Kidney (tissue), 14 donors: ENCODE measurements around the gene FOXO1. TPM values are rescaled to one million over a fixed set of nuclear protein-coding genes. Genes with fewer than 3 reads are reported as not detected.

ENCODE experiments used
- DNase-seq, 5 donors: peaks; one replicate each; pipeline ENCODE4 v3.0.0-alpha.2; 2013 to 2020
- FAIRE-seq: peaks from 2 replicates; lab custom pipeline; 2012; peaks lifted over from hg19 to GRCh38; lab: Jason Lieb, UNC
- H3K27ac ChIP-seq, 2 donors: one replicate each; pipeline ENCODE4 v1.7.0; 2013; ENCODE audit warnings: low read depth in 2 of 2, low read length in 2 of 2, inconsistent platforms in 1 of 2
- H3K27me3 ChIP-seq: one replicate; pipeline ENCODE4 v1.7.1; 2013; ENCODE audit warnings: low read length, inconsistent platforms; ENCODE audit not compliant: control insufficient read depth, insufficient read depth
- H3K36me3 ChIP-seq, 3 donors: one replicate each; pipeline versions ENCODE4 v1.7.0 to v1.7.1; 2013; ENCODE audit warnings: low read length in 3 of 3, control low read depth in 1 of 3, inconsistent platforms in 1 of 3; ENCODE audit not compliant: insufficient read depth in 3 of 3, control insufficient read depth in 2 of 3
- H3K4me1 ChIP-seq, 3 donors: one replicate each; pipeline versions ENCODE4 v1.7.0 to v1.7.1; 2013; ENCODE audit warnings: low read length in 3 of 3, inconsistent platforms in 1 of 3, low read depth in 1 of 3; ENCODE audit not compliant: control insufficient read depth in 2 of 3, insufficient read depth in 2 of 3
- H3K4me3 ChIP-seq, 3 donors: one replicate each; pipeline versions ENCODE4 v1.7.0 to v1.8.1; 2013; ENCODE audit warnings: low read length in 3 of 3, control low read depth in 1 of 3, inconsistent platforms in 1 of 3
- H3K9ac ChIP-seq, 3 donors: one replicate each; pipeline versions ENCODE4 v1.7.0 to v1.7.1; 2013; ENCODE audit warnings: low read length in 3 of 3, control low read depth in 1 of 3, inconsistent platforms in 1 of 3
- H3K9me3 ChIP-seq, 3 donors: one replicate each; pipeline versions ENCODE4 v1.7.0 to v1.7.1; 2013; ENCODE audit warnings: low read length in 3 of 3, control low read depth in 1 of 3, inconsistent platforms in 1 of 3; ENCODE audit not compliant: control insufficient read depth in 2 of 3, insufficient read depth in 1 of 3
- CTCF ChIP-seq: IDR thresholded peaks from 3 replicates; pipeline ENCODE4 v1.5.1; 2012; ENCODE audit warnings: mild to moderate bottlenecking, moderate library complexity, borderline replicate concordance; ENCODE audit not compliant: insufficient read depth; ENCODE audit errors: extremely low read depth
- intact Hi-C: fragments of 100-400 bp; cut with DNase I; formaldehyde crosslinking; loops from one replicate; pipeline ENCODE4 v1.11.1; 2022
- polyA plus RNA-seq: library from polyadenylated mRNA; stranded (reverse); fragments of 350-450 nt; fragmentation: Illumina TruSeq; extraction: RNeasy Lipid Tissue Mini Kit (QIAGEN cat#74804); gene quantifications from one replicate; pipeline ENCODE4 v1.2.3, GENCODE V29; 2014; ENCODE audit warnings: low read depth, low replicate concordance; ENCODE audit not compliant: insufficient read depth
- total RNA-seq: library from RNA; stranded (reverse); fragmentation: NEBNext Ultra II Directional; extraction: Animal tissue kit (Norgen Biotek cat#: 25700); gene quantifications from one replicate; pipeline ENCODE4 v1.2.1, GENCODE V29; 2021
- donor health status: control.
- donor health status: control.
- donor health status: control.
- donor health status: control.
- donor health status: control.
- donor health status: DM: yes; HTN: yes; CAD: no.
- donor health status: Normal renal cell carcinoma (clear cell type).

The FOXO1 gene
- total and polyA plus RNA-seq, 2 donors from 2014 or later, result 8.6 to 54.6 TPM

GRCh38 chr13:40547591-40548315, 118.7 kb downstream of the FOXO1 start:
- no peak overlapping the region for H3K4me3 ChIP-seq
- FAIRE-seq, result no peak
- no peaks in the 10 kb centered on the region for H3K27me3 ChIP-seq
- no peak for DNase-seq
- peaks cover 0 to 3% (median 0%) of the 10 kb centered on the region in 3 donors for H3K4me1 ChIP-seq
- no peaks in the 10 kb centered on the region for H3K36me3 ChIP-seq
- H3K27ac ChIP-seq, result no peak overlapping the region
- no peak overlapping the region for H3K9ac ChIP-seq
- intact Hi-C loops, result no loop called here
- no peak for TF ChIP-seq CTCF
- H3K9me3 ChIP-seq, result no peaks in the 10 kb centered on the region

- TF ChIP-seq CTCF, result no peak
- H3K4me1 ChIP-seq, result no peaks in the 10 kb centered on the region
- DNase-seq (no peak), FAIRE-seq (no peak)
- no peak overlapping the region for H3K9ac ChIP-seq
- no peaks in the 10 kb centered on the region for H3K27me3 ChIP-seq
- no peak overlapping the region for H3K27ac ChIP-seq
- no peaks in the 10 kb centered on the region for H3K9me3 ChIP-seq
- intact Hi-C loops, result no loop called here
- H3K36me3 ChIP-seq, result no peaks in the 10 kb centered on the region
- no peak overlapping the region for H3K4me3 ChIP-seq
Observed at GRCh38 chr13:40546047-40546446, 120.4 kb downstream of the FOXO1 start.

GRCh38 chr13:40540328-40541044, 126.0 kb downstream of the FOXO1 start:
- Histone ChIP-seq H3K4me3 (no peak overlapping the region), H3K9me3 (no peaks in the 10 kb centered on the region), H3K27me3 (no peaks in the 10 kb centered on the region), H3K9ac (no peak overlapping the region), H3K27ac (peak overlapping the region; percentile 10 to 29), H3K4me1 (peaks cover 0 to 7% (median 0%) of the 10 kb centered on the region in 3 donors), H3K36me3 (no peaks in the 10 kb centered on the region)
- DNase-seq (no peak), FAIRE-seq (no peak)
- TF ChIP-seq CTCF, result no peak
- intact Hi-C loops, result no loop called here
